AG10803 (cell line): Measurements from ENCODE around the gene ATP5PD.

ENCODE experiments used
- DNase-seq: peaks from one replicate; pipeline ENCODE4 v3.0.0; 2010; ENCODE audit warnings: low read depth
- H3K4me3 ChIP-seq: 2 replicates; pipeline ENCODE4 v1.5.1; 2011; ENCODE audit warnings: mild to moderate bottlenecking, low read length, control low read depth
- TF ChIP-seq, protein P1 (sequence below): conservative IDR thresholded peaks from 2 replicates; pipeline ENCODE4 v1.5.1; 2011; ENCODE audit warnings: mild to moderate bottlenecking, low read length, control low read depth, inconsistent platforms

The ATP5PD gene

GRCh38 chr17:75064867-75065561 lies 18.2 kb upstream of the ATP5PD start:
- no peak for DNase-seq
- TF ChIP-seq, protein P1, sequence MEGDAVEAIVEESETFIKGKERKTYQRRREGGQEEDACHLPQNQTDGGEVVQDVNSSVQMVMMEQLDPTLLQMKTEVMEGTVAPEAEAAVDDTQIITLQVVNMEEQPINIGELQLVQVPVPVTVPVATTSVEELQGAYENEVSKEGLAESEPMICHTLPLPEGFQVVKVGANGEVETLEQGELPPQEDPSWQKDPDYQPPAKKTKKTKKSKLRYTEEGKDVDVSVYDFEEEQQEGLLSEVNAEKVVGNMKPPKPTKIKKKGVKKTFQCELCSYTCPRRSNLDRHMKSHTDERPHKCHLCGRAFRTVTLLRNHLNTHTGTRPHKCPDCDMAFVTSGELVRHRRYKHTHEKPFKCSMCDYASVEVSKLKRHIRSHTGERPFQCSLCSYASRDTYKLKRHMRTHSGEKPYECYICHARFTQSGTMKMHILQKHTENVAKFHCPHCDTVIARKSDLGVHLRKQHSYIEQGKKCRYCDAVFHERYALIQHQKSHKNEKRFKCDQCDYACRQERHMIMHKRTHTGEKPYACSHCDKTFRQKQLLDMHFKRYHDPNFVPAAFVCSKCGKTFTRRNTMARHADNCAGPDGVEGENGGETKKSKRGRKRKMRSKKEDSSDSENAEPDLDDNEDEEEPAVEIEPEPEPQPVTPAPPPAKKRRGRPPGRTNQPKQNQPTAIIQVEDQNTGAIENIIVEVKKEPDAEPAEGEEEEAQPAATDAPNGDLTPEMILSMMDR, result no peak
- no peak overlapping the region for H3K4me3 ChIP-seq

GRCh38 chr17:75064460-75064859 lies 17.7 kb upstream of the ATP5PD start:
- no peak for DNase-seq
- TF ChIP-seq, protein P1, result no peak
- no peak overlapping the region for H3K4me3 ChIP-seq

DNA sequence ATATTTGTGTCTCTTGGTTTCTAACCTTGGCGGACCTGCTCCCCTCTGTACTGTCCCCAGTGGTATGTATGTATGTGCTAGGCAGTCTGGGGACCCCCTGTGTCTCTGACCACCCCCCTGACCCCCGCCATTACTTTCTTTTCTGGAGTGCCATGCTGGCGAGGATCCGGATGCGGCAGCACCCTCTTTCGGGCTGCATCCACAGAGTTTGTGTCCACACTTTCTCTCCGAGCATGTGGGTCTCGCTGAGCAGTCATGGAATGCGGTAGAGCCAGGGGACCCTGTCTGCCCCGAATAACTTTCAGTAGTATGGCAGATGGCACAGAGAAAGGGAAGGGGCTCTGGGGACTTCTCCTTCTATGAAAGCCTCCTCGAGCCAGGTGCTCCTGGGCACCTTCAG lies 17.3 kb upstream of the ATP5PD start:
- TF ChIP-seq, protein P1, result no peak
- DNase-seq, result no peak
- H3K4me3 ChIP-seq, result no peak overlapping the region

DNA sequence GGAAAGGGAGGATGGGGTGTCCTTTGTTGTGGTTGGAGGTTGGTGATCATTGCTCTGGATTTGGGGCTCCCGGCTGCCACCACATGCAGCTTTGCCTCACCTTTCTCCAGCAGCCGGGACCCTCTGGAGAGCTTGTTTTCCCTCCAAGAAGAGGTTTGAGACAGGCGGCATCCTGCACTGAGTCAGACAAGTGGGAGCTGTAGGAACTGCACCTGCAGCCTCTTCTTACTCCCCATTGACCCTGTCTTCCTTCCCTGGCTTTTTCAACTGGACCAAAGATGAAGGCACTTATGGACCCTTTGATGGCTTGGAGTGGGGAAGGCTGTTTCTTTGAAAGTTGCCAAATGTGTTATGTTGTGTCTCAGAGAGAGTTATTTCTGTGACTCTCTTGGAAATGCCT lies 16.9 kb upstream of the ATP5PD start:
- no peak for DNase-seq
- H3K4me3 ChIP-seq, result no peak overlapping the region
- TF ChIP-seq, protein P1, result no peak

- DNase-seq, result no peak
- TF ChIP-seq, protein P1, result no peak
- no peak overlapping the region for H3K4me3 ChIP-seq
Observed at GRCh38 chr17:75063201-75063600, 16.4 kb upstream of the ATP5PD start.

DNA sequence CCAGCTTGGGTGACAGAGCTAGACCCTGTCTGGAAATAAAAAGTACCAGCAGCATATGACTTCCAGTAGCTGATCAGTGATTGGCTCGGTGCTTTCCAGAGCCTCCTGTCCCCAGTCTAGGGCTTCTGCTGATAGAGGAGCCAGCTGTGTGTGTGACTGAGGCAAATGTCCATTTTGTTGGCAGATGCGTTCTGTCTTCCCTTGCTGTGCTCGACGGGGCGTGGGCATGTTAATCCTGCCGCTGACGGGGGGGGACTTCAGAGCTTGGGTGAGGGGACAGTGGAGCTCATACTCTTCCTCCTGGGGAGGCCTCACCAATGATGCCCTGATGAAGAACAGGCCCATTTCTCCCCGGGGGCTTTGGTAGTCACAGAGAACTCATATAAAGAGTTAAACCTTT lies 14.8 kb upstream of the ATP5PD start:
- H3K4me3 ChIP-seq, result no peak overlapping the region
- TF ChIP-seq, protein P1, result no peak
- DNase-seq, result no peak

DNA sequence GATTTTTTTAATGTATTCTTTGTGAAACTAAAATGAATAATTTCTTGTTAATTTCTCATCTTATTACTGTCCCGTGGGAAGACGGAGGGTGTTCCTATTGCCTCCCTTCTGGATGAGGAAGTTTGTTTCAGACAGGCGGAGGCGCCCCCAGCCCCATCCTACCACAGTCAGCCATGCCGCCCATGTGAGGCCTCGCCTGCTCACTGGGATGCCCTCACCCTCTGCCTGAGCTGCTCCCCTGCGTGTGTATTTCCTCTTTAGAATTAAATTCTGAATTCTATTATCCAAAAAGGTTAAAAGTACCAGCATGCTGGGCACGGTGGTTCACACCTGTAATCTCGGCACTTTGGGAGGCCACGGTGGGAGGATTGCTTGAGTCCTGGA lies 14.3 kb upstream of the ATP5PD start:
- DNase-seq, result no peak
- no peak overlapping the region for H3K4me3 ChIP-seq
- TF ChIP-seq, protein P1, result no peak
